ENCODE data around the gene CDCP1.

GRCh38 chr3:45174234-45174633 is 28.1 kb upstream of the CDCP1 start:
- TF ChIP-seq CTCF (IDR thresholded peaks at IDR 0.05) (no peak), POLR2AphosphoS5 (IDR thresholded peaks at IDR 0.05) (no peak), POLR2A (IDR thresholded peaks at IDR 0.05) (no peak)

Measured in upper lobe of left lung (tissue), 4 donors.